Measurements from ENCODE around the gene CFAP70.
"Not testable (repeated sequence)": the region's sequence is repeated elsewhere in the genome, so short reads cannot be mapped to it uniquely, and the experiment has no call there.

The CFAP70 gene

GRCh38 chr10:73339436-73339835 is 19.2 kb downstream of the CFAP70 start:
- DNase-seq (ENCODE audit: low read depth in 2 of 2), result no peak

GRCh38 chr10:73338801-73339368 is 19.8 kb downstream of the CFAP70 start:
- DNase-seq (ENCODE audit: low read depth in 2 of 2), result no peak

- DNase-seq (ENCODE audit: low read depth in 2 of 2), result no peak
These were observed 25.5 kb downstream of the CFAP70 start for GRCh38 chr10:73333202-73333601.

GRCh38 chr10:73332379-73332778 is 26.3 kb downstream of the CFAP70 start:
- no peak for DNase-seq (ENCODE audit: low read depth in 2 of 2)

GRCh38 chr10:73328523-73328922 is 30.1 kb downstream of the CFAP70 start:
- not testable (repeated sequence) for DNase-seq (ENCODE audit: low read depth in 2 of 2)

- not testable (repeated sequence) for DNase-seq (ENCODE audit: low read depth in 2 of 2)
These were observed 33.4 kb downstream of the CFAP70 start for GRCh38 chr10:73325290-73325689.

- not testable (repeated sequence) for DNase-seq (ENCODE audit: low read depth in 2 of 2)
These were observed 35.1 kb downstream of the CFAP70 start for GRCh38 chr10:73323582-73323981.

GRCh38 chr10:73310475-73310874 is 48.2 kb downstream of the CFAP70 start:
- DNase-seq (ENCODE audit: low read depth in 2 of 2), result no peak

GRCh38 chr10:73307203-73307800 is 51.4 kb downstream of the CFAP70 start:
- no peak for DNase-seq (ENCODE audit: low read depth in 2 of 2)

- no peak for DNase-seq (ENCODE audit: low read depth in 2 of 2)
These were observed 52.4 kb downstream of the CFAP70 start for GRCh38 chr10:73306171-73306708.

- DNase-seq (ENCODE audit: low read depth in 2 of 2), result no peak
These were observed 61.7 kb downstream of the CFAP70 start for GRCh38 chr10:73296946-73297345.

- no peak for DNase-seq (ENCODE audit: low read depth in 2 of 2)
These were observed 65.2 kb downstream of the CFAP70 start for GRCh38 chr10:73293461-73293860.

GRCh38 chr10:73289958-73290357 is 68.7 kb downstream of the CFAP70 start:
- no peak for DNase-seq (ENCODE audit: low read depth in 2 of 2)

- no peak for DNase-seq (ENCODE audit: low read depth in 2 of 2)
These were observed 71.2 kb downstream of the CFAP70 start for GRCh38 chr10:73287441-73287840.

- no peak for DNase-seq (ENCODE audit: low read depth in 2 of 2)
These were observed 77.6 kb downstream of the CFAP70 start for GRCh38 chr10:73281097-73281496.

- no peak for DNase-seq (ENCODE audit: low read depth in 2 of 2)
These were observed 94.2 kb downstream of the CFAP70 start for GRCh38 chr10:73264423-73264822.

GRCh38 chr10:73263693-73264347 is 94.8 kb downstream of the CFAP70 start:
- no peak for DNase-seq (ENCODE audit: low read depth in 2 of 2)

- no peak for DNase-seq (ENCODE audit: low read depth in 2 of 2)
These were observed 95.6 kb downstream of the CFAP70 start for GRCh38 chr10:73262880-73263555.

- DNase-seq (ENCODE audit: low read depth in 2 of 2), result no peak
These were observed 96.4 kb downstream of the CFAP70 start for GRCh38 chr10:73262105-73262730.

- no peak for DNase-seq (ENCODE audit: low read depth in 2 of 2)
These were observed 97.2 kb downstream of the CFAP70 start for GRCh38 chr10:73261362-73261995.

- DNase-seq (ENCODE audit: low read depth in 2 of 2), result not testable (repeated sequence)
These were observed 100.1 kb downstream of the CFAP70 start for GRCh38 chr10:73258612-73259011.

- DNase-seq (ENCODE audit: low read depth in 2 of 2), result no peak
These were observed 105.5 kb downstream of the CFAP70 start for GRCh38 chr10:73253225-73253555.

All from stimulated activated CD8-positive, alpha-beta memory T cell treated with anti-CD3 and anti-CD28 coated beads, Interleukin-2, amount 100 ng/mL, for 48 hours (primary cell).